SK-N-SH (cell line): ENCODE data around the gene DGKH. TPM values are rescaled to one million over a fixed set of nuclear protein-coding genes. Genes with fewer than 3 reads are reported as not detected.

Source experiments
- CTCF ChIA-PET: fragments of 300-600, 350-600 bp; formaldehyde crosslinking; extraction: SDS; loops from one replicate; lab custom pipeline; 2021; lab: Yijun Ruan, JAX
- POLR2A ChIA-PET: fragments of 350-600 bp; sonication (Branson Sonifier 250); formaldehyde crosslinking; extraction: SDS; loops from one replicate; lab custom pipeline; 2020; ENCODE audit warnings: antibody characterized with exemption, inconsistent platforms; lab: Yijun Ruan, JAX
- DNase-seq: peaks from one replicate; pipeline ENCODE4 v3.0.0; 2012
- H2AFZ ChIP-seq: fragments of 200-600 bp; sonication (generic); 2 replicates; pipeline ENCODE4 v1.8.1; 2016; ENCODE audit warnings: antibody characterized with exemption, mild to moderate bottlenecking, low read depth
- H3F3A ChIP-seq: fragments of 200-600 bp; sonication (generic); replicated peaks from 2 replicates; pipeline ENCODE3; 2016; ENCODE audit warnings: antibody characterized with exemption, mild to moderate bottlenecking; ENCODE audit not compliant: insufficient read depth
- H3K27ac ChIP-seq, 2 experiments: fragments of 200-500 bp in 1 of 2; fragments of 200-600 bp in 1 of 2; sonication (Bioruptor generic) in 1 of 2; sonication (generic), shearing (Covaris generic) in 1 of 2; 2 replicates each; pipeline versions ENCODE4 v1.5.1 to v1.6.1; 2014 to 2016; ENCODE audit warnings: low read depth in 2 of 2, inconsistent platforms in 1 of 2, low read length in 1 of 2, mild to moderate bottlenecking in 1 of 2, mixed read lengths in 1 of 2
- H3K27me3 ChIP-seq: fragments of 200-600 bp; sonication (generic), shearing (Covaris generic); 2 replicates; pipeline ENCODE4 v1.6.1; 2016; ENCODE audit warnings: mixed run types; ENCODE audit not compliant: insufficient read depth
- H3K36me3 ChIP-seq, 2 experiments: fragments of 200-500 bp in 1 of 2; fragments of 200-600 bp in 1 of 2; sonication (Bioruptor generic) in 1 of 2; sonication (generic) in 1 of 2; replicated peaks in 1 of 2; 2 replicates each; pipeline versions ENCODE3 to v1.5.1; 2014 to 2016; ENCODE audit warnings: low read length in 1 of 2, mild to moderate bottlenecking in 1 of 2; ENCODE audit not compliant: insufficient read depth in 2 of 2, control insufficient read depth in 1 of 2
- H3K4me1 ChIP-seq, 2 experiments: fragments of 200-500 bp in 1 of 2; fragments of 200-600 bp in 1 of 2; sonication (Bioruptor generic) in 1 of 2; sonication (generic), shearing (Covaris generic) in 1 of 2; 2 replicates each; pipeline versions ENCODE4 v1.5.1 to v1.6.1; 2014 to 2016; ENCODE audit warnings: low read depth in 1 of 2, low read length in 1 of 2, mixed run types in 1 of 2; ENCODE audit not compliant: insufficient read depth in 2 of 2, control insufficient read depth in 1 of 2
- H3K4me2 ChIP-seq: fragments of 200-600 bp; sonication (generic), shearing (Covaris generic); 2 replicates; pipeline ENCODE4 v1.6.1; 2017; ENCODE audit warnings: mixed run types
- H3K4me3 ChIP-seq, 2 experiments: fragments of 200-500 bp in 1 of 2; fragments of 200-600 bp in 1 of 2; sonication (Bioruptor generic) in 1 of 2; sonication (generic), shearing (Covaris generic) in 1 of 2; 2 replicates each; pipeline versions ENCODE4 v1.5.1 to v1.8.1; 2014 to 2016; ENCODE audit warnings: low read depth in 2 of 2, inconsistent platforms in 1 of 2, low read length in 1 of 2, mild to moderate bottlenecking in 1 of 2, mixed read lengths in 1 of 2, moderate library complexity in 1 of 2
- H3K79me2 ChIP-seq: fragments of 200-600 bp; sonication (generic); 2 replicates; pipeline ENCODE4 v1.8.1; 2017; ENCODE audit warnings: mild to moderate bottlenecking; ENCODE audit not compliant: insufficient read depth
- H3K9ac ChIP-seq: fragments of 200-600 bp; sonication (generic); 2 replicates; pipeline ENCODE4 v1.6.1; 2017; ENCODE audit warnings: mixed run types
- H3K9me2 ChIP-seq: fragments of 200-600 bp; sonication (generic); 2 replicates; pipeline ENCODE4 v1.6.1; 2017; ENCODE audit warnings: mixed run types
- H3K9me3 ChIP-seq: fragments of 200-600 bp; sonication (generic); 2 replicates; pipeline ENCODE4 v1.6.1; 2017; ENCODE audit warnings: mixed run types, mild to moderate bottlenecking, moderate library complexity
- H4K20me1 ChIP-seq: fragments of 200-600 bp; sonication (generic); 2 replicates; pipeline ENCODE4 v1.6.1; 2017; ENCODE audit warnings: mild to moderate bottlenecking, mixed run types; ENCODE audit not compliant: insufficient read depth
- CHD2 ChIP-seq: fragments of 150-350 bp; IDR thresholded peaks from 2 replicates; pipeline ENCODE4 v1.6.1; 2018; ENCODE audit warnings: low read length; ENCODE audit not compliant: partially characterized antibody
- EP300 ChIP-seq, 2 experiments: IDR thresholded peaks; 2 replicates each; pipeline versions ENCODE4 v1.4.0 to v1.6.1; 2012; ENCODE audit warnings: borderline replicate concordance in 1 of 2, low read depth in 1 of 2, low read length in 1 of 2
- EZH2phosphoT487 ChIP-seq: fragments of 200-600 bp; sonication (generic); IDR thresholded peaks from 2 replicates; pipeline ENCODE4 v1.6.1; 2017; ENCODE audit warnings: low read depth, mixed run types, mild to moderate bottlenecking, antibody characterized with exemption, moderate library complexity, borderline replicate concordance
- FOXJ3 ChIP-seq: sonication (generic); formaldehyde crosslinking; IDR thresholded peaks from 2 replicates; pipeline ENCODE4 v1.5.1; 2020; ENCODE audit warnings: mild to moderate bottlenecking, missing genetic modification reagents
- JUND ChIP-seq: IDR thresholded peaks from 2 replicates; pipeline ENCODE4 v1.4.0; 2012
- MEF2A ChIP-seq: IDR thresholded peaks from 2 replicates; pipeline ENCODE4 v1.4.0; 2012; ENCODE audit warnings: low read depth, borderline replicate concordance
- NFIC ChIP-seq: IDR thresholded peaks from 2 replicates; pipeline ENCODE4 v1.4.0; 2012; ENCODE audit warnings: borderline replicate concordance
- RAD21 ChIP-seq: IDR thresholded peaks from 2 replicates; pipeline ENCODE4 v1.6.1; 2012; ENCODE audit warnings: mild to moderate bottlenecking, low read length
- RCOR1 ChIP-seq: fragments of 150-350 bp; IDR thresholded peaks from 2 replicates; pipeline ENCODE4 v1.6.1; 2017; ENCODE audit warnings: antibody characterized with exemption, low read length
- RFX5 ChIP-seq: IDR thresholded peaks from 2 replicates; pipeline ENCODE4 v1.6.1; 2012; ENCODE audit warnings: mild to moderate bottlenecking, improper control_type of control experiment, low read length
- SIN3A ChIP-seq: IDR thresholded peaks from 2 replicates; pipeline ENCODE4 v1.6.1; 2012; ENCODE audit warnings: low read depth, mild to moderate bottlenecking, low read length, moderate library complexity, borderline replicate concordance
- TCF12 ChIP-seq: IDR thresholded peaks from 2 replicates; pipeline ENCODE4 v1.4.0; 2012
- TEAD4 ChIP-seq: IDR thresholded peaks from 2 replicates; pipeline ENCODE4 v1.4.0; 2012; ENCODE audit warnings: mild to moderate bottlenecking, borderline replicate concordance; ENCODE audit not compliant: insufficient read depth
- YY1 ChIP-seq: IDR thresholded peaks from 2 replicates; pipeline ENCODE4 v1.4.0; 2012; ENCODE audit warnings: low read depth, mild to moderate bottlenecking
- ZBTB33 ChIP-seq: IDR thresholded peaks from 2 replicates; pipeline ENCODE4 v1.4.0; 2012; ENCODE audit warnings: low read depth, borderline replicate concordance
- WGBS: methylation state at CpG from one replicate; pipeline ENCODE4 v1.1.6; 2017; ENCODE audit warnings: low lambda C conversion rate; 5-methylcytosine and 5-hydroxymethylcytosine counted together
- polyA plus RNA-seq, 3 experiments: library from polyadenylated mRNA; depleted of rRNA; stranded (reverse); fragments of >200 nt; gene quantifications; 2 replicates each; pipeline ENCODE4 v1.2.3, GENCODE V29; 2012
- TF ChIP-seq, protein P1 (sequence below): IDR thresholded peaks from 2 replicates; pipeline ENCODE4 v1.6.1; 2012; ENCODE audit warnings: mild to moderate bottlenecking, low read depth, low read length, moderate library complexity
- TF ChIP-seq, protein P2 (sequence below): IDR thresholded peaks from 2 replicates; pipeline ENCODE4 v1.4.0; 2012; ENCODE audit warnings: low read depth, borderline replicate concordance
- TF ChIP-seq, protein P3 (sequence below): IDR thresholded peaks from 2 replicates; pipeline ENCODE4; 2012

Gene DGKH
- polyA plus RNA-seq, 1 of the 3 experiments (the other 2 are of a cell fraction), result 2.5 TPM

DNA sequence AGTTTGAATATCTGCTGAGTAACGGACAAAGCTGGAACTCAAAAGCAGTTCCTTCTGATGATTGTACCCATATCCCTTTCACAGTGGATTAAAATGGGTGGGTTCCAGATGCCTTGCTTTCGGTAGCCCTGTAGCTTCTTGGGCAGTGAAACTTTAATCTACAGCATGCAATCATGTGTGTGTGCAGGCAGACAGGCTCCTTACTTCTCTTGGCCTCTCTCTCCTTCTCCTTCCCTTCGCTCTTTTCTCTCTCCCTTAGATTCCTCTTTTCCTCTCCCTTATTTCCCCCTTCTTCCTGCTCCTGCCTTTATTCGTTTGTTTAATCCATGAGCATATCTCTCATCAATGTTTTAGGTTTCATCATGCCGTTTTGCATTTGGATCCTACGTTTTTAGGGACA, 8.1 kb downstream of the DGKH start (continued):
- TF ChIP-seq, protein P1, sequence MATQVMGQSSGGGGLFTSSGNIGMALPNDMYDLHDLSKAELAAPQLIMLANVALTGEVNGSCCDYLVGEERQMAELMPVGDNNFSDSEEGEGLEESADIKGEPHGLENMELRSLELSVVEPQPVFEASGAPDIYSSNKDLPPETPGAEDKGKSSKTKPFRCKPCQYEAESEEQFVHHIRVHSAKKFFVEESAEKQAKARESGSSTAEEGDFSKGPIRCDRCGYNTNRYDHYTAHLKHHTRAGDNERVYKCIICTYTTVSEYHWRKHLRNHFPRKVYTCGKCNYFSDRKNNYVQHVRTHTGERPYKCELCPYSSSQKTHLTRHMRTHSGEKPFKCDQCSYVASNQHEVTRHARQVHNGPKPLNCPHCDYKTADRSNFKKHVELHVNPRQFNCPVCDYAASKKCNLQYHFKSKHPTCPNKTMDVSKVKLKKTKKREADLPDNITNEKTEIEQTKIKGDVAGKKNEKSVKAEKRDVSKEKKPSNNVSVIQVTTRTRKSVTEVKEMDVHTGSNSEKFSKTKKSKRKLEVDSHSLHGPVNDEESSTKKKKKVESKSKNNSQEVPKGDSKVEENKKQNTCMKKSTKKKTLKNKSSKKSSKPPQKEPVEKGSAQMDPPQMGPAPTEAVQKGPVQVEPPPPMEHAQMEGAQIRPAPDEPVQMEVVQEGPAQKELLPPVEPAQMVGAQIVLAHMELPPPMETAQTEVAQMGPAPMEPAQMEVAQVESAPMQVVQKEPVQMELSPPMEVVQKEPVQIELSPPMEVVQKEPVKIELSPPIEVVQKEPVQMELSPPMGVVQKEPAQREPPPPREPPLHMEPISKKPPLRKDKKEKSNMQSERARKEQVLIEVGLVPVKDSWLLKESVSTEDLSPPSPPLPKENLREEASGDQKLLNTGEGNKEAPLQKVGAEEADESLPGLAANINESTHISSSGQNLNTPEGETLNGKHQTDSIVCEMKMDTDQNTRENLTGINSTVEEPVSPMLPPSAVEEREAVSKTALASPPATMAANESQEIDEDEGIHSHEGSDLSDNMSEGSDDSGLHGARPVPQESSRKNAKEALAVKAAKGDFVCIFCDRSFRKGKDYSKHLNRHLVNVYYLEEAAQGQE, result no peak
- TF ChIP-seq MEF2A (no peak), RAD21 (no peak), CHD2 (no peak), EZH2phosphoT487 (no peak), NFIC (no peak), SIN3A (no peak)

DNA sequence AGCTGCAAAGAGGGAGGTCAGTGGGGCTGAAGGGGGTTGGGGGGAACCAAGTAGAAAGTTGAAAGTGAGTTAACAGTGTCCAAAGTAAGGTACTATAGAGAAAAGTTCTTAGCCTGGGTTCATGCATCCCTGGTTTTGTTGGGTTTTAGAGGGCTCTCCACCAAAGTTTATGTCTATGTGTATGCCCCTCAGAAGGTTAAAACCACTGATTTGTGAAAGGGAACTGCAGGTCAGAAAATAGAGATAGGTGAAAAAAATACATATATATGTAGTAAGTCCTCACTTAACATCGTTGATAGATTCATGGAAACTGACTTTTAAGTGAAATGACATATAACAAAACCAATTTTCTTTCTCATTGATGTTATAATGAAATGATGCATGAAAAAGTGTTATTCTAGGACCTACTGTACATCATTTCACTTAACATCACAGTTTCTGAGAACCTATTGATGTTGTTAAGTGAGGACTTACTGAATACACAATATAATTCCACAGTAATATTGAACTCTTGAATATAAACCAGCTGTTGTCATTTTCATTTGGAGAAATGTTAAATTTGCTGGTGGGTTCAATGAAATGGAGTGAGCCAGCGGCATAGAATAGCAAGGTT, 9.6 kb downstream of the DGKH start:
- CTCF ChIA-PET, result interaction anchor here (1.3 kb wide), 1 partner anchor 16 kb away, joined by 3 read pairs; no protein-coding TSS in a partner anchor
- H3K27me3 ChIP-seq, result no peaks in the 10 kb centered on the region
- no peak overlapping the region for H3K9ac ChIP-seq
- no peaks in the 10 kb centered on the region for H3K4me1 ChIP-seq
- H4K20me1 ChIP-seq, result no peaks in the 10 kb centered on the region
- DNase-seq, result no peak
- H3K79me2 ChIP-seq, result peaks cover 20% of the 10 kb centered on the region
- H3K9me3 ChIP-seq, result no peaks in the 10 kb centered on the region
- no peaks in the 10 kb centered on the region for H3K9me2 ChIP-seq
- no peak overlapping the region for H3K27ac ChIP-seq
- POLR2A ChIA-PET, result no interaction called here
- H3K4me2 ChIP-seq, result no peak overlapping the region
- H3K36me3 ChIP-seq, result peaks cover 0 to 7% of the 10 kb centered on the region in 2 experiments
- H3F3A ChIP-seq, result no peaks in the 10 kb centered on the region
- no peak overlapping the region for H2AFZ ChIP-seq
- H3K4me3 ChIP-seq, result no peak overlapping the region
- TF ChIP-seq TCF12, result no peak
- TF ChIP-seq YY1, result no peak
- TF ChIP-seq, protein P2, sequence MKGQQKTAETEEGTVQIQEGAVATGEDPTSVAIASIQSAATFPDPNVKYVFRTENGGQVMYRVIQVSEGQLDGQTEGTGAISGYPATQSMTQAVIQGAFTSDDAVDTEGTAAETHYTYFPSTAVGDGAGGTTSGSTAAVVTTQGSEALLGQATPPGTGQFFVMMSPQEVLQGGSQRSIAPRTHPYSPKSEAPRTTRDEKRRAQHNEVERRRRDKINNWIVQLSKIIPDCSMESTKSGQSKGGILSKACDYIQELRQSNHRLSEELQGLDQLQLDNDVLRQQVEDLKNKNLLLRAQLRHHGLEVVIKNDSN, result no peak
- TF ChIP-seq SIN3A, result no peak
- no peak for TF ChIP-seq FOXJ3 (CRISPR knock-in tag)
- TF ChIP-seq RFX5, result no peak
- TF ChIP-seq TEAD4, result no peak
- TF ChIP-seq, protein P3, sequence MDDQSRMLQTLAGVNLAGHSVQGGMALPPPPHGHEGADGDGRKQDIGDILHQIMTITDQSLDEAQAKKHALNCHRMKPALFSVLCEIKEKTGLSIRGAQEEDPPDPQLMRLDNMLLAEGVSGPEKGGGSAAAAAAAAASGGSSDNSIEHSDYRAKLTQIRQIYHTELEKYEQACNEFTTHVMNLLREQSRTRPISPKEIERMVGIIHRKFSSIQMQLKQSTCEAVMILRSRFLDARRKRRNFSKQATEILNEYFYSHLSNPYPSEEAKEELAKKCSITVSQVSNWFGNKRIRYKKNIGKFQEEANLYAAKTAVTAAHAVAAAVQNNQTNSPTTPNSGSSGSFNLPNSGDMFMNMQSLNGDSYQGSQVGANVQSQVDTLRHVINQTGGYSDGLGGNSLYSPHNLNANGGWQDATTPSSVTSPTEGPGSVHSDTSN, result no peak
- TF ChIP-seq ZBTB33, result no peak
- TF ChIP-seq, protein P1, result no peak
- no peak for TF ChIP-seq RCOR1
- TF ChIP-seq RAD21, result no peak
- no peak for TF ChIP-seq EP300 (IDR thresholded peaks at IDR 0.05; ENCODE audit: borderline replicate concordance in 1 of 2, low read depth in 1 of 2, low read length in 1 of 2)
- TF ChIP-seq JUND, result no peak
- 95% methylated on average over 2 of the region's 2 CpGs for WGBS
